H9 (cell line): Measurements from ENCODE around the gene KRT8. TPM values are rescaled to one million over a fixed set of nuclear protein-coding genes. Genes with fewer than 3 reads are reported as not detected.

ENCODE experiments used
- DNase-seq: peaks from one replicate; pipeline ENCODE4 v3.0.0-alpha.2; 2017
- H2AFZ ChIP-seq: one replicate; pipeline ENCODE4 v1.6.1; 2013; ENCODE audit warnings: mild to moderate bottlenecking, low read length, control low read depth, moderate library complexity
- H2AK5ac ChIP-seq: 2 replicates; pipeline ENCODE4 v1.6.1; 2013; ENCODE audit warnings: low read length, control low read depth, mixed read lengths; ENCODE audit not compliant: insufficient read length
- H2BK120ac ChIP-seq: one replicate; pipeline ENCODE4 v1.6.1; 2013; ENCODE audit warnings: low read depth, mild to moderate bottlenecking, low read length, control low read depth, inconsistent platforms; ENCODE audit not compliant: poor library complexity, severe bottlenecking
- H2BK12ac ChIP-seq: 2 replicates; pipeline ENCODE4 v1.6.1; 2013; ENCODE audit warnings: low read length, control low read depth, mixed read lengths, low read depth; ENCODE audit not compliant: insufficient read length
- H2BK15ac ChIP-seq: 2 replicates; pipeline ENCODE4 v1.6.1; 2013; ENCODE audit warnings: low read depth, low read length, control low read depth
- H2BK20ac ChIP-seq: one replicate; pipeline ENCODE4 v1.6.1; 2013; ENCODE audit warnings: low read depth, mild to moderate bottlenecking, low read length, control low read depth, inconsistent platforms; ENCODE audit not compliant: poor library complexity, severe bottlenecking
- H2BK5ac ChIP-seq: 2 replicates; pipeline ENCODE4 v1.6.1; 2013; ENCODE audit warnings: low read length, control low read depth, mixed read lengths; ENCODE audit not compliant: insufficient read length
- H3K14ac ChIP-seq: 2 replicates; pipeline ENCODE4 v1.6.1; 2013; ENCODE audit warnings: low read length, control low read depth; ENCODE audit not compliant: insufficient read depth
- H3K18ac ChIP-seq: 2 replicates; pipeline ENCODE4 v1.6.1; 2013; ENCODE audit warnings: low read depth, mild to moderate bottlenecking, mixed read lengths, low read length, control low read depth; ENCODE audit not compliant: insufficient read length
- H3K23ac ChIP-seq: 2 replicates; pipeline ENCODE4 v1.6.1; 2013; ENCODE audit warnings: low read length, control low read depth, mixed read lengths, low read depth; ENCODE audit not compliant: insufficient read length
- H3K23me2 ChIP-seq: 2 replicates; pipeline ENCODE4 v1.6.1; 2013; ENCODE audit warnings: low read depth, mild to moderate bottlenecking, mixed read lengths, low read length, control low read depth; ENCODE audit not compliant: insufficient read length, poor library complexity, severe bottlenecking
- H3K27ac ChIP-seq: 2 replicates; pipeline ENCODE4 v1.5.1; 2013; ENCODE audit warnings: low read length, control low read depth, mixed read lengths, low read depth; ENCODE audit not compliant: insufficient read length
- H3K27me3 ChIP-seq: 2 replicates; pipeline ENCODE4 v1.6.1; 2013; ENCODE audit warnings: low read length, control low read depth, inconsistent platforms; ENCODE audit not compliant: insufficient read depth
- H3K4ac ChIP-seq: 2 replicates; pipeline ENCODE4 v1.6.1; 2013; ENCODE audit warnings: low read depth, mild to moderate bottlenecking, control low read depth, inconsistent platforms, low read length, moderate library complexity
- H3K4me1 ChIP-seq: 2 replicates; pipeline ENCODE4 v1.6.1; 2013; ENCODE audit warnings: low read length, control low read depth, inconsistent platforms; ENCODE audit not compliant: insufficient read depth
- H3K4me2 ChIP-seq: 2 replicates; pipeline ENCODE4 v1.6.1; 2013; ENCODE audit warnings: low read length, control low read depth, mixed read lengths; ENCODE audit not compliant: insufficient read length, insufficient read depth
- H3K56ac ChIP-seq: 2 replicates; pipeline ENCODE4 v1.6.1; 2013; ENCODE audit warnings: low read depth, mild to moderate bottlenecking, mixed read lengths, low read length, control low read depth; ENCODE audit not compliant: insufficient read length
- H3K79me1 ChIP-seq: 2 replicates; pipeline ENCODE4 v1.6.1; 2013; ENCODE audit warnings: low read depth, mild to moderate bottlenecking, moderate library complexity, low read length, control low read depth, inconsistent platforms; ENCODE audit not compliant: insufficient read depth, poor library complexity, severe bottlenecking
- H3K79me2 ChIP-seq: 2 replicates; pipeline ENCODE4 v1.6.1; 2013; ENCODE audit warnings: low read length, control low read depth, inconsistent platforms; ENCODE audit not compliant: insufficient read depth
- H3K9ac ChIP-seq: 2 replicates; pipeline ENCODE4 v1.6.1; 2013; ENCODE audit warnings: low read length, control low read depth, mixed read lengths; ENCODE audit not compliant: insufficient read length; ENCODE audit errors: extremely low read depth
- H3K9me3 ChIP-seq: one replicate; pipeline ENCODE4 v1.6.1; 2013; ENCODE audit warnings: low read depth, low read length, inconsistent platforms; ENCODE audit not compliant: control insufficient read depth
- H3T11ph ChIP-seq: one replicate; pipeline ENCODE4 v1.6.1; 2013; ENCODE audit warnings: mild to moderate bottlenecking, low read length, control low read depth, inconsistent platforms
- H4K20me1 ChIP-seq: one replicate; pipeline ENCODE4 v1.6.1; 2013; ENCODE audit not compliant: control insufficient read depth, insufficient read length, insufficient read depth
- H4K5ac ChIP-seq: 2 replicates; pipeline ENCODE4 v1.6.1; 2013; ENCODE audit warnings: low read depth, mild to moderate bottlenecking, mixed read lengths, low read length, control low read depth; ENCODE audit not compliant: insufficient read length
- H4K8ac ChIP-seq: replicated peaks from 2 replicates; pipeline ENCODE4 v1.6.1; 2013; ENCODE audit warnings: low read length, control low read depth, mixed read lengths, low read depth; ENCODE audit not compliant: insufficient read length
- H4K91ac ChIP-seq: 2 replicates; pipeline ENCODE4 v1.6.1; 2013; ENCODE audit warnings: low read depth, mild to moderate bottlenecking, moderate library complexity, mixed read lengths, low read length, control low read depth; ENCODE audit not compliant: insufficient read length
- H3K27ac Mint-ChIP-seq, 3 experiments: 2 replicates in 2 of 3; 3 replicates in 1 of 3; pipeline ENCODE4 v1.8.0; 2020 to 2021; ENCODE audit warnings: mixed read lengths in 3 of 3, mild to moderate bottlenecking in 1 of 3, moderate library complexity in 1 of 3
- H3K27me3 Mint-ChIP-seq: 2 replicates; pipeline ENCODE4 v1.8.0; 2021; ENCODE audit warnings: low read depth, mild to moderate bottlenecking, moderate library complexity, mixed read lengths
- H3K36me3 Mint-ChIP-seq, 3 experiments: 2 replicates in 2 of 3; 3 replicates in 1 of 3; pipeline ENCODE4 v1.8.0; 2020 to 2021; ENCODE audit warnings: low read depth in 3 of 3, mixed read lengths in 3 of 3; ENCODE audit not compliant: insufficient read depth in 1 of 3
- H3K4me1 Mint-ChIP-seq, 2 experiments: 2 replicates each; pipeline ENCODE4 v1.8.0; 2020; ENCODE audit warnings: mixed read lengths in 2 of 2
- H3K4me3 Mint-ChIP-seq, 2 experiments: 2 replicates in 1 of 2; 3 replicates in 1 of 2; pipeline ENCODE4 v1.8.0; 2020 to 2021; ENCODE audit warnings: mild to moderate bottlenecking in 2 of 2, mixed read lengths in 2 of 2, moderate library complexity in 1 of 2
- H3K9me3 Mint-ChIP-seq, 2 experiments: 2 replicates in 1 of 2; 3 replicates in 1 of 2; pipeline ENCODE4 v1.8.0; 2020; ENCODE audit warnings: mild to moderate bottlenecking in 2 of 2, mixed read lengths in 2 of 2, moderate library complexity in 1 of 2
- WGBS: extraction: QIAGEN DNeasy Blood & Tissue Kit; methylation state at CpG from one replicate; pipeline ENCODE4 v1.1.7; 2013; ENCODE audit warnings: missing lambda C conversion rate, low lambda C conversion rate, mixed read lengths; ENCODE audit not compliant: insufficient read length; ENCODE audit errors: extremely low coverage; 5-methylcytosine and 5-hydroxymethylcytosine counted together
- total RNA-seq: library from RNA; stranded (reverse); gene quantifications from 2 replicates; pipeline ENCODE4 v1.2.1, GENCODE V29; 2021
- TF ChIP-seq, protein P1 (sequence below): fragments of 200-600 bp; sonication (generic); conservative IDR thresholded peaks from 3 replicates; pipeline ENCODE4 v1.8.0; 2021; ENCODE audit warnings: antibody characterized with exemption, mild to moderate bottlenecking

KRT8 gene
- total RNA-seq, 1 experiment from 2014 or later, result 244 TPM

GRCh38 chr12:52879394-52880351 is 25.2 kb downstream of the KRT8 start:
- Histone ChIP-seq H4K5ac (no peak overlapping the region), H3K56ac (no peak overlapping the region), H2BK120ac (no peak overlapping the region), H3K18ac (peak overlapping the region; percentile 32), H3K4me2 (peak overlapping the region; percentile 51), H2BK5ac (no peak overlapping the region), H3K9ac (no peak overlapping the region), H3K23me2 (peaks cover 6% of the 10 kb centered on the region), H4K91ac (no peak overlapping the region), H3K14ac (peak overlapping the region; percentile 81; the same call in 1 of the 2 replicates), H3K27me3 (no peaks in the 10 kb centered on the region; the same call in 1 of the 2 replicates), H3K4me1 (no peaks in the 10 kb centered on the region), H2BK12ac (no peak overlapping the region), H3K4ac (no peak overlapping the region), H3T11ph (no peak overlapping the region), H4K20me1 (no peaks in the 10 kb centered on the region), H3K23ac (no peak overlapping the region), H3K79me2 (no peaks in the 10 kb centered on the region), H2BK15ac (no peak overlapping the region), H2AFZ (no peak overlapping the region), H3K79me1 (no peaks in the 10 kb centered on the region), H3K27ac (no peak overlapping the region), H4K8ac (no peak overlapping the region), H3K9me3 (no peaks in the 10 kb centered on the region), H2AK5ac (no peak overlapping the region), H2BK20ac (no peak overlapping the region)
- no peaks in the 10 kb centered on the region for H3K9me3 Mint-ChIP-seq
- no CpG with 5 or more reads among the region's 38 CpGs for WGBS
- no peaks in the 10 kb centered on the region for H3K36me3 Mint-ChIP-seq
- TF ChIP-seq, protein P1, sequence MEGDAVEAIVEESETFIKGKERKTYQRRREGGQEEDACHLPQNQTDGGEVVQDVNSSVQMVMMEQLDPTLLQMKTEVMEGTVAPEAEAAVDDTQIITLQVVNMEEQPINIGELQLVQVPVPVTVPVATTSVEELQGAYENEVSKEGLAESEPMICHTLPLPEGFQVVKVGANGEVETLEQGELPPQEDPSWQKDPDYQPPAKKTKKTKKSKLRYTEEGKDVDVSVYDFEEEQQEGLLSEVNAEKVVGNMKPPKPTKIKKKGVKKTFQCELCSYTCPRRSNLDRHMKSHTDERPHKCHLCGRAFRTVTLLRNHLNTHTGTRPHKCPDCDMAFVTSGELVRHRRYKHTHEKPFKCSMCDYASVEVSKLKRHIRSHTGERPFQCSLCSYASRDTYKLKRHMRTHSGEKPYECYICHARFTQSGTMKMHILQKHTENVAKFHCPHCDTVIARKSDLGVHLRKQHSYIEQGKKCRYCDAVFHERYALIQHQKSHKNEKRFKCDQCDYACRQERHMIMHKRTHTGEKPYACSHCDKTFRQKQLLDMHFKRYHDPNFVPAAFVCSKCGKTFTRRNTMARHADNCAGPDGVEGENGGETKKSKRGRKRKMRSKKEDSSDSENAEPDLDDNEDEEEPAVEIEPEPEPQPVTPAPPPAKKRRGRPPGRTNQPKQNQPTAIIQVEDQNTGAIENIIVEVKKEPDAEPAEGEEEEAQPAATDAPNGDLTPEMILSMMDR, result peak; percentile 74
- H3K27ac Mint-ChIP-seq, result no peak overlapping the region
- H3K27me3 Mint-ChIP-seq, result peaks cover 31% of the 10 kb centered on the region
- H3K4me1 Mint-ChIP-seq, result peaks cover 3 to 18% of the 10 kb centered on the region in 2 experiments
- peak overlapping the region; percentile 54 to 76 for H3K4me3 Mint-ChIP-seq
- peak; percentile 97 for DNase-seq
